HG03025 (cell line): ENCODE data around the gene TRPM4.
"Not testable (repeated sequence)": the region's sequence is repeated elsewhere in the genome, so short reads cannot be mapped to it uniquely, and the experiment has no call there.

ENCODE experiments used
- ATAC-seq: cut with Tn5 transposase; IDR thresholded peaks from one replicate; pipeline ENCODE4 v1.9.1; 2021; ENCODE audit warnings: mild to moderate bottlenecking, moderate library complexity; ENCODE audit not compliant: unreplicated experiment, low FRiP score

TRPM4 gene

GRCh38 chr19:49182848-49183375, 25.3 kb downstream of the TRPM4 start:
- no peak for ATAC-seq

- ATAC-seq = no peak
Measured at GRCh38 chr19:49186108-49186507, 28.5 kb downstream of the TRPM4 start.

GRCh38 chr19:49188626-49189200, 31.1 kb downstream of the TRPM4 start:
- ATAC-seq = no peak

- ATAC-seq = no peak
Measured at GRCh38 chr19:49189259-49189658, 31.7 kb downstream of the TRPM4 start.

- no peak for ATAC-seq
Measured at GRCh38 chr19:49190781-49191180, 33.2 kb downstream of the TRPM4 start.

GRCh38 chr19:49193822-49194394, 36.3 kb downstream of the TRPM4 start:
- ATAC-seq = no peak

- no peak for ATAC-seq
Measured at GRCh38 chr19:49194408-49194807, 36.8 kb downstream of the TRPM4 start.

GRCh38 chr19:49196527-49197240, 39.1 kb downstream of the TRPM4 start:
- ATAC-seq = no peak

- no peak for ATAC-seq
Measured at GRCh38 chr19:49200238-49200862, 42.8 kb downstream of the TRPM4 start.

- ATAC-seq = no peak
Measured at GRCh38 chr19:49201042-49201441, 43.5 kb downstream of the TRPM4 start.

GRCh38 chr19:49205114-49205513, 47.5 kb downstream of the TRPM4 start:
- no peak for ATAC-seq

GRCh38 chr19:49209502-49209901, 51.9 kb downstream of the TRPM4 start:
- ATAC-seq = not testable (repeated sequence)

GRCh38 chr19:49210108-49210900, 52.7 kb downstream of the TRPM4 start:
- no peak for ATAC-seq

- no peak for ATAC-seq
Measured at GRCh38 chr19:49210901-49211451, 53.4 kb downstream of the TRPM4 start.

- no peak for ATAC-seq
Measured at GRCh38 chr19:49212016-49212701, 54.6 kb downstream of the TRPM4 start.

GRCh38 chr19:49213791-49214190, 56.2 kb downstream of the TRPM4 start:
- ATAC-seq = no peak

- ATAC-seq = no peak
Measured at GRCh38 chr19:49214701-49215100, 57.1 kb downstream of the TRPM4 start.

- ATAC-seq = no peak
Measured at GRCh38 chr19:49216071-49216470, 58.5 kb downstream of the TRPM4 start.

GRCh38 chr19:49217382-49217781, 59.8 kb downstream of the TRPM4 start:
- ATAC-seq = no peak

- ATAC-seq = no peak
Measured at GRCh38 chr19:49222011-49222410, 64.4 kb downstream of the TRPM4 start.
